ENCODE measurements around the gene HDAC8. TPM values are rescaled to one million over a fixed set of nuclear protein-coding genes. Genes with fewer than 3 reads are reported as not detected.

HDAC8 gene
- polyA plus RNA-seq, 1 experiment = 24.8 TPM

GRCh38 chrX:72402614-72403013 is 170.0 kb downstream of the HDAC8 start:
- Histone ChIP-seq H3K27me3 (ENCODE audit: control insufficient read depth, insufficient read depth, low read length) (no peaks in the 10 kb centered on the region), H3K27ac (ENCODE audit: low read depth, low read length) (no peak overlapping the region), H3K9me3 (ENCODE audit: control insufficient read depth, insufficient read depth, low read length) (no peaks in the 10 kb centered on the region), H3K4me3 (ENCODE audit: low read depth, low read length) (no peak overlapping the region)
- TF ChIP-seq CTCF (IDR thresholded peaks at IDR 0.05; ENCODE audit: low read depth, low read length) = no peak
- POLR2A ChIA-PET = no interaction called here
- CTCF ChIA-PET = no interaction called here
- no peak for DNase-seq (ENCODE audit: low read depth, low spot score)

- no peak for TF ChIP-seq CTCF (IDR thresholded peaks at IDR 0.05; ENCODE audit: low read depth, low read length)
- Histone ChIP-seq H3K27ac (ENCODE audit: low read depth, low read length) (no peak overlapping the region), H3K27me3 (ENCODE audit: control insufficient read depth, insufficient read depth, low read length) (no peaks in the 10 kb centered on the region), H3K9me3 (ENCODE audit: control insufficient read depth, insufficient read depth, low read length) (no peaks in the 10 kb centered on the region), H3K4me3 (ENCODE audit: low read depth, low read length) (no peak overlapping the region)
- ChIA-PET POLR2A (no interaction called here), CTCF (no interaction called here)
- DNase-seq (ENCODE audit: low read depth, low spot score) = no peak
These were observed 172.8 kb downstream of the HDAC8 start for GRCh38 chrX:72399816-72400215.

GRCh38 chrX:72396117-72396516 is 176.5 kb downstream of the HDAC8 start:
- POLR2A ChIA-PET = no interaction called here
- no peak for DNase-seq (ENCODE audit: low read depth, low spot score)
- CTCF ChIA-PET = no interaction called here

GRCh38 chrX:72395237-72395636 is 177.4 kb downstream of the HDAC8 start:
- Histone ChIP-seq H3K27me3 (ENCODE audit: control insufficient read depth, insufficient read depth, low read length) (no peaks in the 10 kb centered on the region), H3K27ac (ENCODE audit: low read depth, low read length) (no peak overlapping the region), H3K4me3 (ENCODE audit: low read depth, low read length) (no peak overlapping the region), H3K9me3 (ENCODE audit: control insufficient read depth, insufficient read depth, low read length) (no peaks in the 10 kb centered on the region)
- TF ChIP-seq CTCF (IDR thresholded peaks at IDR 0.05; ENCODE audit: low read depth, low read length) = no peak
- ChIA-PET CTCF (no interaction called here), POLR2A (no interaction called here)
- DNase-seq (ENCODE audit: low read depth, low spot score) = no peak

More at GRCh38 chrX:72396117-72396516, 176.5 kb downstream of the HDAC8 start:
- no peak overlapping the region for H3K4me3 ChIP-seq (ENCODE audit: low read depth, low read length)
- H3K9me3 ChIP-seq (ENCODE audit: control insufficient read depth, insufficient read depth, low read length) = no peaks in the 10 kb centered on the region
- no peaks in the 10 kb centered on the region for H3K27me3 ChIP-seq (ENCODE audit: control insufficient read depth, insufficient read depth, low read length)
- TF ChIP-seq CTCF (IDR thresholded peaks at IDR 0.05; ENCODE audit: low read depth, low read length) = no peak
- no peak overlapping the region for H3K27ac ChIP-seq (ENCODE audit: low read depth, low read length)

- ChIA-PET POLR2A (no interaction called here), CTCF (no interaction called here)
- TF ChIP-seq CTCF (IDR thresholded peaks at IDR 0.05; ENCODE audit: low read depth, low read length) = no peak
- Histone ChIP-seq H3K9me3 (ENCODE audit: control insufficient read depth, insufficient read depth, low read length) (no peaks in the 10 kb centered on the region), H3K27me3 (ENCODE audit: control insufficient read depth, insufficient read depth, low read length) (no peaks in the 10 kb centered on the region), H3K4me3 (ENCODE audit: low read depth, low read length) (no peak overlapping the region), H3K27ac (ENCODE audit: low read depth, low read length) (no peak overlapping the region)
- peak; percentile 10 for DNase-seq (ENCODE audit: low read depth, low spot score)
These were observed 178.0 kb downstream of the HDAC8 start for GRCh38 chrX:72394518-72395170.

Data from AG04450 (cell line).